Type B pancreatic cell (in vitro differentiated cells): ENCODE data around the gene ABHD16A. TPM values are rescaled to one million over a fixed set of nuclear protein-coding genes. Genes with fewer than 3 reads are reported as not detected.

Experiments used
- DNase-seq: peaks from one replicate; pipeline ENCODE4 v3.0.0; 2021; ENCODE audit warnings: mixed read lengths; ENCODE audit not compliant: unreplicated experiment; ENCODE audit errors: extremely low spot score
- H3K27ac Mint-ChIP-seq: 2 replicates; pipeline ENCODE4 v1.8.0; 2021; ENCODE audit warnings: mild to moderate bottlenecking, mixed read lengths
- H3K27me3 Mint-ChIP-seq: 2 replicates; pipeline ENCODE4 v1.8.0; 2021; ENCODE audit warnings: mixed read lengths
- H3K36me3 Mint-ChIP-seq: 2 replicates; pipeline ENCODE4 v1.8.0; 2021; ENCODE audit warnings: mixed read lengths
- H3K4me1 Mint-ChIP-seq: one replicate; pipeline ENCODE4 v1.8.0; 2021; ENCODE audit warnings: mixed read lengths; ENCODE audit not compliant: unreplicated experiment
- H3K4me3 Mint-ChIP-seq: 2 replicates; pipeline ENCODE4 v1.8.0; 2021; ENCODE audit warnings: mild to moderate bottlenecking, mixed read lengths
- H3K9me3 Mint-ChIP-seq: 2 replicates; pipeline ENCODE4 v1.8.0; 2021; ENCODE audit warnings: mixed read lengths
- total RNA-seq: library from RNA; stranded (reverse); gene quantifications from 2 replicates; pipeline ENCODE4 v1.2.1, GENCODE V29; 2021; ENCODE audit warnings: low replicate concordance
- TF ChIP-seq, protein P1 (sequence below): fragments of 200-600 bp; sonication (generic); conservative IDR thresholded peaks from 2 replicates; pipeline ENCODE4 v1.5.0; 2021; ENCODE audit warnings: antibody characterized with exemption, mild to moderate bottlenecking

ABHD16A gene
- total RNA-seq, 1 donor from 2014 or later, result 80.9 TPM

DNA sequence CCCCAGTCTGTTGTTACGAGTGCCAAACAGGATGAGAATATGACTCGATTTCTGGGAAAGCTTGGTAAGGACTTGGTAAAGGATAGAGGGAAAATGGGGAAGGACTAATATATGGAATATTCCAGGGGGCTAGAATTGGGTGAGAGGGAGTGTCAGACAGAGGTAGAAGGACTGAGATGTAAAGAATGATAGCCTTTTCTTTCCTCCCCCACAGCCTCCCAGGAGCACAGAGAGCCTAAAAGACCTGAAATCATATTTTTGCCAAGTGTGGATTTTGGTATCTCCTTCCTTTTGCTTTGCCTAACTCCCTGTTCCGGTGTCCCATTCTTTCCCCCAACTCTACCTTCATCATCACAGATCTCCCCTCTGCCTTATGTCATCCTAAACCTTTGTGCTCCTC, 39.8 kb upstream of the ABHD16A start:
- Mint-ChIP-seq H3K27ac (no peak overlapping the region), H3K4me1 (peaks cover 39% of the 10 kb centered on the region), H3K36me3 (peaks cover 8% of the 10 kb centered on the region), H3K27me3 (no peaks in the 10 kb centered on the region), H3K4me3 (peak overlapping the region; percentile 10), H3K9me3 (no peaks in the 10 kb centered on the region)
- TF ChIP-seq, protein P1, sequence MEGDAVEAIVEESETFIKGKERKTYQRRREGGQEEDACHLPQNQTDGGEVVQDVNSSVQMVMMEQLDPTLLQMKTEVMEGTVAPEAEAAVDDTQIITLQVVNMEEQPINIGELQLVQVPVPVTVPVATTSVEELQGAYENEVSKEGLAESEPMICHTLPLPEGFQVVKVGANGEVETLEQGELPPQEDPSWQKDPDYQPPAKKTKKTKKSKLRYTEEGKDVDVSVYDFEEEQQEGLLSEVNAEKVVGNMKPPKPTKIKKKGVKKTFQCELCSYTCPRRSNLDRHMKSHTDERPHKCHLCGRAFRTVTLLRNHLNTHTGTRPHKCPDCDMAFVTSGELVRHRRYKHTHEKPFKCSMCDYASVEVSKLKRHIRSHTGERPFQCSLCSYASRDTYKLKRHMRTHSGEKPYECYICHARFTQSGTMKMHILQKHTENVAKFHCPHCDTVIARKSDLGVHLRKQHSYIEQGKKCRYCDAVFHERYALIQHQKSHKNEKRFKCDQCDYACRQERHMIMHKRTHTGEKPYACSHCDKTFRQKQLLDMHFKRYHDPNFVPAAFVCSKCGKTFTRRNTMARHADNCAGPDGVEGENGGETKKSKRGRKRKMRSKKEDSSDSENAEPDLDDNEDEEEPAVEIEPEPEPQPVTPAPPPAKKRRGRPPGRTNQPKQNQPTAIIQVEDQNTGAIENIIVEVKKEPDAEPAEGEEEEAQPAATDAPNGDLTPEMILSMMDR, result no peak
- no peak for DNase-seq

DNA sequence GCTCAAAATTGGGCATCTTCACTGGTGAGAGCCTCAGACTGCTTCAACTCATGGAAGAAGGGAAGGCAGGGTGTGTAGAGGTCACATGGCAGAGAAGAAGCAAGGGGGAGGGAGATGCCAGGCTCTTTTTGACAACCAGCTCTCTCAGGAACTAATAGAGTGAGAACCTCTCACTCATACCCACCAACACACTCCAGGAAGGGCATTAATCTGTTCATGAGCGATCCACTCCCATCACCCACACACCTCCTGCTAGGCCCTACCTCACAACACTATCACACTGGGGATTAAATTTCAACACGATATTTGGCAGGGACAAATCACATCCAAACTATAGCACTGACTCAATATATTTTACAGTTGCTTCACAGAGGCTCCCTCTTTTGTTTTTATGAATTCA, 38.7 kb upstream of the ABHD16A start:
- Mint-ChIP-seq H3K27ac (no peak overlapping the region), H3K27me3 (no peaks in the 10 kb centered on the region), H3K4me3 (peak overlapping the region; percentile 47), H3K9me3 (no peaks in the 10 kb centered on the region), H3K36me3 (peaks cover 5% of the 10 kb centered on the region), H3K4me1 (peaks cover 41% of the 10 kb centered on the region)
- DNase-seq, result no peak
- TF ChIP-seq, protein P1, result no peak

DNA sequence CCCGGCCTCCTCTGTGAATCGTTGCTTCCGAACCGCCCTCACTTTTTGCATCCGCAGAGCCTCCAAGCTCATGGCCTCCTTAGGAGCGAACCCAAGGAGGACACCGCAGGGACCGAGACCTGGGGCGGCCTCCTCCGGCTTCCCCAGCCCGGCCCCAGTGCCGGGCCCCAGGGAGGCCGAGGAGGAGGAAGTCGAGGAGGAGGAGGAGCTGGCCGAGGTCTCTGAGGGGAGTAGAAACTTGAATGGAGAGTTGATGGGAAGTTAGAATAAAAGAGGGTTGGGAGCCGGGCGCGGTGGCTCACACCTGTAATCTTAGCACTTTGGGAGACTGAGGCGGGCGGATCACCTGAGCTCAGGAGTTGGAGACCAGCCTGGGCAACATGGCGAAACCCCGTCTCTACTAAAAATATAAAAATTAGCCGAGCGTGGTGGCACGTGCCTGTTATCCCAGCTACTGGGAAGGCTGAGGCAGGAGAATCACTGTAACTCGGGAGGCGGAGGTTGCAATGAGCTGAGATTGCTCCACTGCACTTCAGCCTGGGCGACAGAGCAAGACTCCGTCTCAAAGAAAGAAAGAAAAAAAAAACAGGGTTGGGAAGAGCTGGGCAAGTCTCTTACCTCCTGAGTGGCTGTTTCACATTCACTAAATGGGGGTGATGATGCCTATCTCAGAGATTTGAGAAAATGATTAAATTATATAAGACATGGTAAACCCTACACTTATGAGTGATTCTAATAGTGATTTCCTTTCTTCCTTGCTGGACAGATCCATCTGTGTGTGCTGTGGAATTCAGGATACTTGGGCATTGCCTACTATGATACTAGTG, 37.5 kb upstream of the ABHD16A start:
- Mint-ChIP-seq H3K4me1 (peaks cover 44% of the 10 kb centered on the region), H3K27ac (peak overlapping the region; percentile 99), H3K36me3 (peaks cover 9% of the 10 kb centered on the region), H3K9me3 (no peaks in the 10 kb centered on the region), H3K27me3 (no peaks in the 10 kb centered on the region), H3K4me3 (peak overlapping the region; percentile 98)
- no peak for DNase-seq
- TF ChIP-seq, protein P1, result no peak

DNA sequence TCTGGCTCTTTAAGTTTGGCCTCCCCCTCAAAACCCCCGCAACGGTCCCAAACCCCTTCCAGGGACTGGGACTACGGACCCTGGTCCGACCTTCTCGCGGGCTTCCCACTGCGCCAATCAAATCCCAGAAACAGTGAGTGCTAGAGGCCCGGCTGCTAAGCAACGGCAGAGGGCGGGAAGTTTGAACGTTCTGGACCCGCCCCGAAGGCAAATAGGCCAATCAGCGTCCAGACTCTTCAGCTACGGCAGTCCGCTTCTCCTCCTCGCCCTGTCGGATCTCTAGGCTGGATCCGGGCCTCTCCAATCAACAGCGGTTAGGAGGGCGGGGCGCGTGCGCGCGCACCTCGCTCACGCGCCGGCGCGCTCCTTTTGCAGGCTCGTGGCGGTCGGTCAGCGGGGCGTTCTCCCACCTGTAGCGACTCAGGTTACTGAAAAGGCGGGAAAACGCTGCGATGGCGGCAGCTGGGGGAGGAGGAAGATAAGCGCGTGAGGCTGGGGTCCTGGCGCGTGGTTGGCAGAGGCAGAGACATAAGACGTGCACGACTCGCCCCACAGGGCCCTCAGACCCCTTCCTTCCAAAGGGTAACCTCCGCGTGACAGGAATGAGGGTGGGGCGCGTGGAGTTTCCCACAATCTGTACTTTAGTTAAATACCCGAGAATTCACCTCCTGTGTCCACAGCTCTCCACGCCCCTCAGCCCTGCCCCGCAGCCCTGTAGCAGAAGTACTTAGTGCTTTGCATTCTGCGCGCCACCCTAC, 36.7 kb upstream of the ABHD16A start, which contains the start of gene MSH5:
TSS of gene MSH5 (plus strand) at position 367 of the 758 bp plus-strand sequence. CDS start 462 bp downstream, outside the sequence.
- TF ChIP-seq, protein P1, result no peak
- H3K4me1 Mint-ChIP-seq, result peaks cover 39% of the 10 kb centered on the region
- H3K27me3 Mint-ChIP-seq, result no peaks in the 10 kb centered on the region
- H3K4me3 Mint-ChIP-seq, result peak within 1 kb of the TSS; percentile 98
- peak within 1 kb of the TSS; percentile 99 for H3K27ac Mint-ChIP-seq
- DNase-seq, result peak; percentile 97
- no peaks in the 10 kb centered on the region for H3K9me3 Mint-ChIP-seq
- H3K36me3 Mint-ChIP-seq, result peaks cover 9% of the 10 kb centered on the region

DNA sequence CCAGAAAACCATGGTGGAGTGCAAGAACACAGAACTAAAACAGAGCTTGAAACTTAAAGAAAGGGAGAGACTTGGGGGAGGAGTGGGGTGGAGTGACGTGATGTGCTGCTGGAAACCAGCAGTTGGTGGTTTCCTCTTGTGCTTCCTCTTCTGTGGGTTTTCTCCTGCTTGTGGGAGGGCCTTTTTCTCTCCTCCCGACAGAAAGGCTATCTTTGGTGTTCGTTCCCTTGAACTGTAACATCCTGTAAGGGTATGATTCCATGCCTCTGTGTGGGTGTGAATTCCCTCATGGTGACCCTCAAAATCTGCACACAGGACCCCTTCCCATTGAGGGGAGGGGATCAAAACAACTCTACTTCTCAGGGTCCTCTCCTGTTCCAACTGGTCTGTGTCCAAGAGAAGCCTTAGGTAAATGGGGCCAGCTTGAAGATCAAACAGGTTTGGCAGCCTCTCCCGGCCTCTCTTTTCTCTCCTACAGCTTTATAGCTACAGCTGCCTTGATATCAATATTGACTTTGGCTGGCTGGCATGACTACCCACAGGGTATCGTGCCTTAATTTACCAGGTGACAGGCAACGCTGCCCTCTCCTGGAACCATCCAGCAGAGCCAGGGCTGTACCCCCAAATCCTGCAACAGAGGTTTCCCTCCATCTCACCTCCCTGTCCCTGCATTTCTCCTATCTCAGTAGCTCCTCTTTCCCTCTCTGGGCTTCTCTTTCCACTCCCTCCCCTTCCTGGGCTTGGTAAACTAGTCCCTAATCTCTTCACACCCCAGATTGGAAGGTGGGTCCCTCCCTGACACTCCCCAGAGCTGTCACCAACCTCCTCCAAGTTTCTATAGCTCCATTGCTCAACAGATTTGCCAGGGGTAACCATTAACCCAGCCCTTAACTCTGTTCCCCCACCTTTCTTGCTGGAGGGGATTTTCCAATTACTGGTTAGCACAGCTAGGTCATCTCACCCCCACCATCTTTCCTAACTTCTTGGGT, 35.2 kb upstream of the ABHD16A start:
- TF ChIP-seq, protein P1, result peak; percentile 37
- no peaks in the 10 kb centered on the region for H3K9me3 Mint-ChIP-seq
- H3K27me3 Mint-ChIP-seq, result no peaks in the 10 kb centered on the region
- H3K36me3 Mint-ChIP-seq, result peaks cover 17% of the 10 kb centered on the region
- no peak for DNase-seq
- H3K4me3 Mint-ChIP-seq, result peak overlapping the region; percentile 98
- peak overlapping the region; percentile 99 for H3K27ac Mint-ChIP-seq
- H3K4me1 Mint-ChIP-seq, result peaks cover 41% of the 10 kb centered on the region
